Hepatocyte (in vitro differentiated cells): ENCODE results near the gene RASSF8. TPM values are rescaled to one million over a fixed set of nuclear protein-coding genes. Genes with fewer than 3 reads are reported as not detected.

Source experiments
- DNase-seq: peaks from one replicate; pipeline ENCODE4 v3.0.0-alpha.2; 2016; ENCODE audit warnings: low spot score
- H2AFZ ChIP-seq: fragments of 200-600 bp; sonication (generic); 2 replicates; pipeline ENCODE4 v1.6.0; 2016; ENCODE audit warnings: antibody characterized with exemption, mild to moderate bottlenecking
- H3K27ac ChIP-seq: fragments of 200-600 bp; sonication (generic); 2 replicates; pipeline ENCODE4 v1.5.1; 2016; ENCODE audit warnings: mild to moderate bottlenecking
- H3K27me3 ChIP-seq: fragments of 200-600 bp; sonication (generic); 2 replicates; pipeline ENCODE4 v1.6.1; 2016
- H3K36me3 ChIP-seq: fragments of 200-600 bp; sonication (generic); replicated peaks from 2 replicates; pipeline ENCODE4 v1.5.1; 2016; ENCODE audit warnings: low read depth; ENCODE audit not compliant: insufficient read depth
- H3K4me1 ChIP-seq: fragments of 200-600 bp; sonication (generic); 2 replicates; pipeline ENCODE4 v1.5.1; 2016; ENCODE audit warnings: mild to moderate bottlenecking, moderate library complexity; ENCODE audit not compliant: insufficient read depth
- H3K4me2 ChIP-seq: fragments of 200-600 bp; sonication (generic); 2 replicates; pipeline ENCODE4 v1.6.0; 2016
- H3K4me3 ChIP-seq: fragments of 200-600 bp; sonication (generic); 2 replicates; pipeline ENCODE4 v1.5.1; 2016; ENCODE audit warnings: mild to moderate bottlenecking
- H3K79me2 ChIP-seq: fragments of 200-600 bp; sonication (generic); 2 replicates; pipeline ENCODE4 v1.6.0; 2017; ENCODE audit warnings: mild to moderate bottlenecking
- H3K9me2 ChIP-seq: fragments of 200-600 bp; sonication (generic); replicated peaks from 2 replicates; pipeline ENCODE4 v1.6.0; 2017; ENCODE audit warnings: mild to moderate bottlenecking; ENCODE audit not compliant: insufficient read depth
- H3K9me3 ChIP-seq: fragments of 200-600 bp; sonication (generic); 2 replicates; pipeline ENCODE4 v1.5.1; 2016; ENCODE audit warnings: low read depth, mild to moderate bottlenecking
- H4K20me1 ChIP-seq: fragments of 200-600 bp; sonication (generic); 2 replicates; pipeline ENCODE4 v1.6.0; 2016; ENCODE audit warnings: mild to moderate bottlenecking; ENCODE audit not compliant: insufficient read depth, poor library complexity, severe bottlenecking
- CTCF ChIP-seq: fragments of 200-600 bp; sonication (generic); IDR thresholded peaks from 2 replicates; pipeline ENCODE4 v1.5.1; 2016; ENCODE audit warnings: antibody characterized with exemption, mild to moderate bottlenecking; ENCODE audit not compliant: poor library complexity
- EZH2 ChIP-seq: fragments of 200-600 bp; sonication (generic); IDR thresholded peaks from 2 replicates; pipeline ENCODE4 v1.6.1; 2016; ENCODE audit warnings: antibody characterized with exemption, mild to moderate bottlenecking, borderline replicate concordance
- EZH2phosphoT487 ChIP-seq: fragments of 200-600 bp; sonication (generic); IDR thresholded peaks from one replicate; pipeline ENCODE4 v1.6.1; 2018; ENCODE audit warnings: antibody characterized with exemption, mild to moderate bottlenecking, low read depth, moderate library complexity; ENCODE audit not compliant: unreplicated experiment, severe bottlenecking
- WGBS: methylation state at CpG from one replicate; pipeline ENCODE4 v1.1.6; 2016; ENCODE audit warnings: low lambda C conversion rate; ENCODE audit errors: missing lambda C conversion rate; 5-methylcytosine and 5-hydroxymethylcytosine counted together
- polyA plus RNA-seq: library from polyadenylated mRNA; unstranded; fragments of >200 nt; fragmentation: Nextera tagmentation; extraction: Ambion mirVana; gene quantifications from 2 replicates; pipeline ENCODE4 v1.2.1, GENCODE V29; 2016
- total RNA-seq: library from RNA; depleted of rRNA; stranded (reverse); fragments of >200 nt; gene quantifications from 2 replicates; pipeline ENCODE4 v1.2.3, GENCODE V29; 2014

RASSF8 gene
- total and polyA plus RNA-seq, 2 experiments from 2014 or later = 24.6 to 46.2 TPM

DNA sequence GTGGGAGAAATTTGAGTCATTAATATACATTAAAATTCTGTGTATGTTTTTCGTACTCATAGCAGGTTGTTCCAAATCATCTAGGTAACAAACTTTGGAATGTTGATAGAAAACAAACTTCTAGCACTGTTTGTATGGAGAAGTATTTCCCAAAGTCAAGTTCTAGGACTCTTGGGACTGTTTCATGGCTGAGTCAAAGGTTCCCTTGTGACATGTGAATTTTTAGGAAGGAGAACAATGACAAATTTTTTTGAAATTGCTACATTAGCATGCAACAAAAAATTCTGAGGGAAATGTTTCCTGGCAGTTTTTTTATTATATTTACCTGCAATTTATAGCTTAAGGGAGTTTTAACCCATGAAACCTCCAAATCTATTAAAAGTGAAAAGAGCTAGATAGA, 73.8 kb downstream of the RASSF8 start:
- no peaks in the 10 kb centered on the region for H3K27me3 ChIP-seq
- TF ChIP-seq CTCF = no peak
- no peak for TF ChIP-seq EZH2phosphoT487
- H4K20me1 ChIP-seq = no peaks in the 10 kb centered on the region
- no peak overlapping the region for H3K4me2 ChIP-seq
- no peaks in the 10 kb centered on the region for H3K9me2 ChIP-seq
- H3K9me3 ChIP-seq = no peaks in the 10 kb centered on the region
- H3K4me3 ChIP-seq = no peak overlapping the region
- peaks cover 56% of the 10 kb centered on the region for H3K79me2 ChIP-seq
- H3K4me1 ChIP-seq = peaks cover 16% of the 10 kb centered on the region
- no peak overlapping the region for H3K27ac ChIP-seq
- no peak for DNase-seq
- no peak overlapping the region for H2AFZ ChIP-seq
- 90% methylated on average over 1 of the region's 1 CpG for WGBS
- H3K36me3 ChIP-seq = no peaks in the 10 kb centered on the region

GRCh38 chr12:26032719-26033241, 74.3 kb downstream of the RASSF8 start:
- DNase-seq = peak; percentile 19
- H4K20me1 ChIP-seq = no peaks in the 10 kb centered on the region
- peaks cover 19% of the 10 kb centered on the region for H3K4me1 ChIP-seq
- no peak overlapping the region for H3K4me3 ChIP-seq
- no peaks in the 10 kb centered on the region for H3K27me3 ChIP-seq
- TF ChIP-seq EZH2phosphoT487 = no peak
- no peak for TF ChIP-seq CTCF
- H2AFZ ChIP-seq = no peak overlapping the region
- H3K36me3 ChIP-seq = no peaks in the 10 kb centered on the region
- WGBS = 17% methylated on average over 1 of the region's 1 CpG
- peaks cover 60% of the 10 kb centered on the region for H3K79me2 ChIP-seq
- no peaks in the 10 kb centered on the region for H3K9me2 ChIP-seq
- H3K27ac ChIP-seq = no peak overlapping the region
- no peak overlapping the region for H3K4me2 ChIP-seq
- no peaks in the 10 kb centered on the region for H3K9me3 ChIP-seq

GRCh38 chr12:26034371-26035142, 76.1 kb downstream of the RASSF8 start:
- no peaks in the 10 kb centered on the region for H3K27me3 ChIP-seq
- no peaks in the 10 kb centered on the region for H3K9me2 ChIP-seq
- H3K9me3 ChIP-seq = no peaks in the 10 kb centered on the region
- no peaks in the 10 kb centered on the region for H3K36me3 ChIP-seq
- no peak overlapping the region for H3K4me3 ChIP-seq
- H3K79me2 ChIP-seq = peaks cover 64% of the 10 kb centered on the region
- 99% methylated on average over 5 of the region's 5 CpGs for WGBS
- H2AFZ ChIP-seq = no peak overlapping the region
- peaks cover 14% of the 10 kb centered on the region for H3K4me1 ChIP-seq
- no peak overlapping the region for H3K27ac ChIP-seq
- TF ChIP-seq EZH2phosphoT487 = no peak
- TF ChIP-seq EZH2 = no peak
- TF ChIP-seq CTCF = no peak
- H4K20me1 ChIP-seq = no peaks in the 10 kb centered on the region
- H3K4me2 ChIP-seq = no peak overlapping the region
- no peak for DNase-seq
